Measurements from ENCODE around the gene CCKAR. TPM values are rescaled to one million over a fixed set of nuclear protein-coding genes. Genes with fewer than 3 reads are reported as not detected.

Gene CCKAR
- polyA plus RNA-seq, 6 donors from 2014 or later, result not detected

DNA sequence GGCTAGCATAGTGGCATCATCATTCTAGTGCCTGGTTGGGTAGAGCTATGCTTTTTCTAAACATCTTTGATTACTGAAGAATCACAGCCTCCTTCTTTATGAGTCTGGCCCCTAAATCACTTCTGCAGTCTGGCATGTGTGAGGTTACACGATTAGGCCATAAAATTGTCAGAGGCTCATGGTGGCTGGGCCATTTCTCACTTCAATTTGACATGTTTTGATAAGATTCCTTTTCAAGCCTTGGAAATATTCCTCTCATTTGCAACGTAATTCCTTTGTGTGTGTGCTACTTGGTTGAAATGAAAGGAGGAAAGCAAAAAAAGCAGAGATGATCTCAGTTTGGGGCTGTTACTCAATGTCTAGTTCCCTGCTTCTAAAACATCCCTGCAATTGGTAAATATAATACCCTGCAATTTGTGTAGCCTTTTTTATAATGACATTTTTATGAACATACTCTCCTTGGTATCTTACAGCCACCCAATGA lies 6.2 kb downstream of the CCKAR start:
- H3K36me3 Mint-ChIP-seq, result no peaks in the 10 kb centered on the region
- ATAC-seq (ENCODE audit: low read depth in 2 of 2) (no peak), DNase-seq (no peak)
- H3K9me3 Mint-ChIP-seq, result peaks cover 0 to 4% (median 0%) of the 10 kb centered on the region in 7 donors
- no peak overlapping the region for H3K4me3 Mint-ChIP-seq
- no peak overlapping the region for H3K27ac Mint-ChIP-seq
- H3K4me1 Mint-ChIP-seq, result no peaks in the 10 kb centered on the region
- H3K27me3 Mint-ChIP-seq, result peaks cover 6 to 14% (median 13%) of the 10 kb centered on the region in 3 donors

DNA sequence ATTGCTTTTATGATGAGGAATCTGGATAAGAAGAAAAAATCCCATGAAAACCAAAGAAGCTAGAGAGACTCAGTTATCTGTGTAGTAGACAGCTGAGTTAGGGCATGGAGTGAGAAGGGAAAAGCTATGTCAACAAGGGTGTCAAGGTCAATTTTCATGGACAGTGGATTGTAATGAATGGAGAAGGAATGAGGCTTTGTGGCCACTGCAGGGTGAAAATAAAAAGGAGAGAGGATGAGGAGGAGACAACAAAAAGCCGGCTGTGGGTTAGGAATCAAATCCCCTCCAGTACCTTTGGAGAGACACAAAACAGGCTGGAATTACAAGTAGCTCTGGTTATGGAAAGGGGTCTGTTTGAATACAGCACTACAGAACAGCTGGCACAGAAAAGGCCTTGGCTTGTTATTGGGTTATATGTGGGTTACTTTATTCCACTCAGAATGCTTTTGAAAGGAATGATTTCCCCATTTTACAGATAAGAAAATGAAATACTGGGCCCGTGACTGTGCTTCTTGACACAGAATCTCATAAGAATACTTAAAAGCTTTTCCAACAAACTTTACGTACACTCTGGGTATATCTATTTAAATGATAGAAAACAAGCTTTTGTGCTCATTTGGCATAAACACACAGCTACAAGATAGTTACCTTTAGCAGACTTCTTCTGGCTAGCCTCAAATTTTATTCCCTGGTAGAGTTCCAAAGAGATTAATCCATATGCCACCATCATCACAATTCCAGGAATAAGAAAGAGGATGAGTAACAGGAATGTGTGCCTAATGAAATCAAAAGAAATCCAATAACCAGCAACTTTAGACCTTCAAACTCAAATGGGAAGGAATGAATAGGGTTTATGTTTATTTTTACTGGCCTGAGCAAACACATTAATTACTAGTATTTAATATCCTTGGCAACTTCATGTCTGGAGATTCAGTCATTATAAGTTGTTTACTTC lies 7.5 kb downstream of the CCKAR start:
- Mint-ChIP-seq H3K27me3 (peaks cover 0 to 8% (median 0%) of the 10 kb centered on the region in 3 donors), H3K4me1 (no peaks in the 10 kb centered on the region), H3K36me3 (no peaks in the 10 kb centered on the region), H3K4me3 (no peak overlapping the region), H3K9me3 (peaks cover 0 to 4% (median 0%) of the 10 kb centered on the region in 7 donors), H3K27ac (no peak overlapping the region)
- no peak for ATAC-seq (ENCODE audit: low read depth in 2 of 2)
- DNase-seq, result no peak

DNA sequence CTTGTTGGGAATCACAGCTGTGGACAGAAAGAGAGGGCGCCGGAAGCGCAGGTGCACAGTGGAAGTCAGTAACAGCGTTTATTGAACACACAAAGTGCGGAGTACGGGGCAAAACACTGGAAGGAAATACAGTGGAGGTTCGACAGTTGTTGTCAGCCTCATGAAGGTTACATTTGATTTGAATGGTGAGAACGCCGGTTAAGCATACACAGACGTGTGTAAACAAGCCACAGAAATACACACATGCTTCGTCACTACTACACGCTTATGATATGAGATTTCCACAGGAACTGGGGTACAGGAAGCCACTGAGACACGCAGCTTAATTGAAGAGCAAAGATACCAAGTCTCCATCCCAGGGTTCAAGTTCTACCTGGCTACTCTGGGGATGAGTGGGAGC lies 12.0 kb downstream of the CCKAR start:
- Mint-ChIP-seq H3K27ac (no peak overlapping the region), H3K4me1 (no peaks in the 10 kb centered on the region), H3K4me3 (no peak overlapping the region), H3K9me3 (peaks cover 0 to 4% (median 0%) of the 10 kb centered on the region in 7 donors), H3K36me3 (no peaks in the 10 kb centered on the region), H3K27me3 (peaks cover 7 to 15% (median 8%) of the 10 kb centered on the region in 3 donors)
- ATAC-seq (ENCODE audit: low read depth in 2 of 2) (no peak), DNase-seq (no peak)

DNA sequence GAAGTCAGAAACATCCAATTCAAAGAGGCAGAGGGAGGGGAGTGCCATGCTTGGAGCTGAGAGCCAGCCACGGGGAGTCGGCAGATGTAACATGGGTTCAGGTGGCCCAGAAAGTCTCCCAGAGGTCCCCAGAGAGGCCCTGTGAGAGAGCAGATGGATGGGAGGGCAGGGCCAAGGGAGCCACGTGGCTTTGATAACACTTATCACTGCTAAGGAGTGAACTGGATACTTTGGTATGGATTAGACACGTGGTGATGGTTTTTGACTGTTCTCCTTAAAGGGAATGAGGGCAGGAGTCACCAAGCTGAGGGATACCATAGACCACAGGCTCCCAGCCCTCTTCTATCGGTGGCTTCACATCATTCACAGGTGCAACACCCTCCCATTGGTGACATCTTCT lies 13.7 kb downstream of the CCKAR start:
- H3K9me3 Mint-ChIP-seq, result peaks cover 0 to 3% (median 0%) of the 10 kb centered on the region in 7 donors
- no peak for ATAC-seq (ENCODE audit: low read depth in 2 of 2)
- peak overlapping the region in 1 of 6 donors; percentile 69 for H3K27ac Mint-ChIP-seq

DNA sequence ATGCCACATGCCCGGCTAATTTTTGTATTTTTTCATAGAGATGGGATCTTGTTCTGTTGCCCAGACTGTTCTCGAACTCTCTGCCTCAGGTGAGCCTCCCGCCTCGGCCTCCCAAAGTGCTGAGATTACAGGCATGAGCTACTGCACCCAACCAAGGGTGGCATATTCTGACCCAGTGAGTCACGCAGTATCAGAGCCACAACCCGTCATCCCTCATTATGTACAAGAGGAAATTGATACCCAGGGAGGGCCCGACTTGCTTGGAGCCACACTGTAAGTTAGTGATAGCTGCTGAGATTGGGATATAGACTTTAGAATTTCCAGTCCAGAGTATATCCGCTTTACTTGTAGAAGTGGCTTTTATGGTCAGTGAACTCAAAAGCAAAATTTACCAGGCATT lies 14.6 kb downstream of the CCKAR start:
- ATAC-seq (ENCODE audit: low read depth in 2 of 2), result no peak
- Mint-ChIP-seq H3K36me3 (no peaks in the 10 kb centered on the region), H3K9me3 (no peaks in the 10 kb centered on the region), H3K27me3 (peaks cover 18 to 30% (median 18%) of the 10 kb centered on the region in 3 donors), H3K27ac (no peak overlapping the region), H3K4me3 (no peak overlapping the region), H3K4me1 (no peaks in the 10 kb centered on the region)
- DNase-seq, result no peak

More for the DNA sequence above, 13.7 kb downstream of the CCKAR start:
- Mint-ChIP-seq H3K4me1 (no peaks in the 10 kb centered on the region), H3K4me3 (no peak overlapping the region), H3K36me3 (no peaks in the 10 kb centered on the region), H3K27me3 (peaks cover 15 to 24% (median 15%) of the 10 kb centered on the region in 3 donors)
- DNase-seq, result no peak

DNA sequence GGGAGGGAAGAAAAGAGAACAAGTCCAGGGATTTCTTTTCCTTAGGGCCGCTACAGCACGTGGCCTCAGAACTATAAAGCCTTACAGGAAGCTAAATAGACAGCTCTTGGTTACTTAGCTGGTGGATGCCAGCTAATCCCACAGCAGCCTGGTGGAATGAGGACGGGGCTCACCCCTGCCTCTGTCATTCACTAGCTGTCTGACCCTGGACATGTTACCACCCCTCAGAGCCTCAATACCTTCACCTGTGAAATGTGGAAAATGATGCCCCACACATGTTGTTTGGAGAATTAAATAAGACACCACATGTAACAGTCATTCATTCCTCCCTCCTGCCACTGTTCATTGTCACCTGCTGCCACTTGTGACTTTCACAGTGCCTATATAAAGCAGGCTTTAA lies 15.7 kb downstream of the CCKAR start:
- Mint-ChIP-seq H3K9me3 (peaks cover 0 to 2% (median 0%) of the 10 kb centered on the region in 7 donors), H3K4me3 (no peak overlapping the region), H3K27ac (no peak overlapping the region), H3K36me3 (no peaks in the 10 kb centered on the region), H3K27me3 (peaks cover 18 to 34% (median 23%) of the 10 kb centered on the region in 3 donors), H3K4me1 (no peaks in the 10 kb centered on the region)
- DNase-seq (no peak), ATAC-seq (ENCODE audit: low read depth in 2 of 2) (no peak)

DNA sequence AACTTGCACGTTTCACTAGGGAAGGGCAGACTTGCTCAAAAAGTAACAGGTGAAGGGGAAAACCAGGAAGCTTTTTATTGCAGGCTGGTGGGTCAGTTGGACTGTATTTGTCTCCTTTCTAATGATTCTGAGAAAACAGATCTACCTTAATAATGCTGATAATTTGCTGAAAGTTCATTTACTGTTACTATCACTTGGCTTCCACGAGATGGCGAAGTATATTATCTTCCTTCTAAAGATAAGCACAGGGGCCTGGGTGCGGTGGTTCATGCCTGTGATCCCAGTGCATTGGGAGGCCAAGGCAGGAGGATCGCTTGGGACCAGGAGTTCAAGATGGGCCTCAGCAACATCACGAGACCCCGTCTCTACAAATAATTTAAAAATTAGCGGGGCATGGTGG lies 16.4 kb downstream of the CCKAR start:
- H3K9me3 Mint-ChIP-seq, result peaks cover 0 to 8% (median 0%) of the 10 kb centered on the region in 7 donors
- H3K27me3 Mint-ChIP-seq, result peaks cover 18 to 34% (median 23%) of the 10 kb centered on the region in 3 donors
- H3K4me1 Mint-ChIP-seq, result no peaks in the 10 kb centered on the region
- no peak overlapping the region for H3K27ac Mint-ChIP-seq
- no peak for DNase-seq
- no peak for ATAC-seq (ENCODE audit: low read depth in 2 of 2)
- peaks cover 0 to 2% of the 10 kb centered on the region in 2 donors for H3K36me3 Mint-ChIP-seq
- peak overlapping the region in 1 of 8 donors; percentile 16 for H3K4me3 Mint-ChIP-seq

DNA sequence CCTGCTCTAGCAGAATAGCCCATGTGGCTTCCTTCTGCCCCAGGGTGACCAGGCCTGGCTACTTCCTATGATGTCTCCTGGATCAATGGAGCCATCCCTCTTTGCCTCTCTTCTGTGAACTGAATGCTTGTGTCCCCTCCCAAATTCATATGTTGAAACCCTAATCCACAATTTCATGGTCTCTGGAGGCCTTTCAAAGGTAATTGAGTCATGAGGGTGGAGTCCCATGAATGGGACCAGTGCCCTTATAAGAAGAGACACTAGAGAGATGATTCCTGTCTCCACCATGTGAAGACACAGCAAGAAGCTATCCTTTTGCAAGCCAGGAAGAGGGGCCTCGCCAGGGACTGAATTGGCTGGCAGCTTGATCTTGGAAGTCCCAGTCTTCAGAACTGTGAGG lies 18.4 kb downstream of the CCKAR start:
- no peaks in the 10 kb centered on the region for H3K4me1 Mint-ChIP-seq
- H3K36me3 Mint-ChIP-seq, result peaks cover 0 to 8% of the 10 kb centered on the region in 2 donors
- H3K9me3 Mint-ChIP-seq, result peaks cover 0 to 9% (median 0%) of the 10 kb centered on the region in 7 donors
- H3K27me3 Mint-ChIP-seq, result peaks cover 18 to 39% (median 31%) of the 10 kb centered on the region in 3 donors
- peak overlapping the region in 1 of 8 donors; percentile 26 for H3K4me3 Mint-ChIP-seq
- no peak for ATAC-seq (ENCODE audit: low read depth in 2 of 2)
- no peak for DNase-seq
- no peak overlapping the region for H3K27ac Mint-ChIP-seq

DNA sequence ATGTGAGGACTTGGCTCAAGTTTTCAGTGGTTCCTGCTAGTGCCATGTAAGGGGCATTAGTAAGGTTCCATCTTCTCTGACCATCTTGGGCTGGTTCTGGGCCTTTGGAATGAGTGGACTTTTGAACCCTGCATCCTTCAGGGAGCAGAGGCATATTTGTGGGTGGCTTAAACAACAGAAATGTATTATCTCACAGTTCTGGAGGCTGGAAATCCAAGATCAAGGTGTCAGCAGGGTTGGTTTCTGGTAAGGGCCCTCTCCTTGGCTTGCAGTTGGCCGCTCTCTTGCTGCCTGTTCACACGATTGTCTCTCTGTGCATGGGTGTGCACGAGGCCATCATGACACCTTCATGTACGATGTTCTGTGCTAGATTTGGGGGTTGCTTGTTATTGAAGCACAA lies 21.3 kb downstream of the CCKAR start:
- peaks cover 0 to 8% of the 10 kb centered on the region in 2 donors for H3K36me3 Mint-ChIP-seq

DNA sequence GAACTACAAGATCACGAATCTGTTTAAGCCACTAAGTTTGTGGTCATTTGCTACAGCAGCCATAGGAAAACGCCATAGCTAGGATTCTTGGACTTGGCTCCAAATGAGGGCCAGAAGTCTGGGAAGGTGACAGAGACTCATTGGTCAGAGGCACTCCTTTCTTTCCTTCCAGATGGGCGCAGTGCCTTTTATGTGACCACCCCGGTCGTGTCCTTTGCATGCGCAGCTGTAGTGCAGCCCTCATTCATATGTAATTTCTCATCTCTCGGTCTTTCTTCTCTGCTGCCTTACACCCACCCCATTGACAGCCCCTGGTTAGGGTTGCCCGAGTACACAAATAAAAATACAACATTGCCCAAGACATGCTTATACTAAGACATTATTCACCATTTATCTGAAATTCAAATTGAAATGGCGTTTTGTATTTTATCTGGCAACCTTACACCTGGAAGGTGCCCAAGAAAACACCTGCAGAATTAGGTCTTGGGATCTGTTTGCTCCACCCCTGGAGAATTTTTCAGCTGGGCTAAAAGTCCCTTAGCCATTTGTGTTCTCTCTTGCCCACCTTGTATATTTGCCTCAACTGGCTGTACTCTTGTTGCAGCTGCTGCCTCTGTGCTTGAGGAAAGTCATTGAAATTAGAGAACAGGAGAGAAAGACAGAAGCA lies 21.9 kb downstream of the CCKAR start:
- Mint-ChIP-seq H3K9me3 (peaks cover 0 to 9% (median 2%) of the 10 kb centered on the region in 7 donors), H3K4me3 (no peak overlapping the region), H3K27me3 (peaks cover 10 to 45% (median 44%) of the 10 kb centered on the region in 3 donors), H3K4me1 (no peaks in the 10 kb centered on the region), H3K36me3 (peaks cover 0 to 8% of the 10 kb centered on the region in 2 donors), H3K27ac (no peak overlapping the region)
- DNase-seq, result no peak
- no peak for ATAC-seq (ENCODE audit: low read depth in 2 of 2)

More for the DNA sequence above, 21.3 kb downstream of the CCKAR start:
- H3K4me3 Mint-ChIP-seq, result no peak overlapping the region
- no peaks in the 10 kb centered on the region for H3K4me1 Mint-ChIP-seq
- ATAC-seq (ENCODE audit: low read depth in 2 of 2), result no peak
- H3K27me3 Mint-ChIP-seq, result peaks cover 15 to 45% (median 41%) of the 10 kb centered on the region in 3 donors
- H3K27ac Mint-ChIP-seq, result no peak overlapping the region
- peaks cover 0 to 9% (median 0%) of the 10 kb centered on the region in 7 donors for H3K9me3 Mint-ChIP-seq
- DNase-seq, result no peak

DNA sequence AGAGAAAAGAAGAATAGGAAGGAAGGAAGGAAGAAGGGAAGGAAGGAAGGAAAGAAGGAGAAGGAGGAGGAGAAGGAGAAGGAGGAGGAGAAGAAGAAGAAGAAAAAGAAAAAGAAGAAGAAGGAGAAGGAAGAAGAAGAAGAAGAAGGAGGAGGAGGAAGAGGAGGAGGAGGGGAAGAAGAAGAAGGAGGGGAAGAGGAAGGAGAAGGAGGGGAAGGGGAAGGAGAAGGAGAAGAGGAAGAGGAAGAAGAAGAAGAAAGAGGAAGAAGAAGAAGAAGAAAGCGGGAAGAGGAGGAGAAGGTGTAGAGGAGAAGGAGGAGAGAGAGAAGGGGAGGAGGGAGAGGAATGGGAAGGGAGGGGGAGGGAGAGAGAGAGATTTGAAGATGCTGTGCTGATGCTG lies 22.6 kb downstream of the CCKAR start:
- no peak for ATAC-seq (ENCODE audit: low read depth in 2 of 2)
- H3K9me3 Mint-ChIP-seq, result peaks cover 0 to 9% (median 2%) of the 10 kb centered on the region in 7 donors
- H3K36me3 Mint-ChIP-seq, result peaks cover 0 to 8% of the 10 kb centered on the region in 2 donors
- H3K27me3 Mint-ChIP-seq, result peaks cover 10 to 45% (median 44%) of the 10 kb centered on the region in 3 donors
- no peak overlapping the region for H3K4me3 Mint-ChIP-seq
- peak overlapping the region in 1 of 6 donors; percentile 29 for H3K27ac Mint-ChIP-seq
- DNase-seq, result no peak
- no peaks in the 10 kb centered on the region for H3K4me1 Mint-ChIP-seq

DNA sequence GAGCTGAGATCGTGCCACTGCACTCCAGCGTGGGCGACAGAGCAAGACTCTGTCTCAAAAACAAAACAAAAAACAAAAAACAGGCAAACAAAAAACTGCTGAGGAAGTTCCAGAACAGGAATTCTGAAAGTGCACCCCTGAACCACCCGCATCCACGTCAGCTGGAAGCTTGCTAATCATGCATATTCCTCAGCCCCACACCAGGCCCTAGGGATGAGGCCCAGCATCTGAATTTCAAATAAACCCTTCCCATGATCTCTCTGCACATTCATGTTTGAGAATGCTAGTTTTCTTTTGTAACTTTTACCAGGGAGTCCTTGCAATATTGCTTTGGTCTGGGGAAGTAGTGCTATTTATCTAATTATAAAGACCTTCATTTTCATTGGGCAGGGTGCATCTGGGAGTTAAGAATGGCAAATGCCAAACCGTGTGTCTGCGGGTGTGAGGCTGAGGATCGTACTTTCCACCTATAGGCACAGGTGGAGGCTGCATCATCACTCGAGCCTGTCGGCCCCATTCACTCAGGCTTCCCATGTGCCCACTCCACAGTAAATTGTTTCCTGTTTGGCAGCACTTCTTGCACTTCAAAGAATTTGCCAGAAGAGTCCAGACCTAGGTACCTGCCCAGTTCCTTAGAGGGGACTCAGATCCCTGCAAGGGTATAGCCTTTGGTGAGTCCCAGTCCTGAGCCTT lies 23.6 kb downstream of the CCKAR start:
- Mint-ChIP-seq H3K27me3 (peaks cover 3 to 39% (median 37%) of the 10 kb centered on the region in 3 donors), H3K27ac (no peak overlapping the region), H3K4me3 (no peak overlapping the region), H3K4me1 (peaks cover 0 to 3% (median 0%) of the 10 kb centered on the region in 3 donors), H3K36me3 (peaks cover 0 to 8% of the 10 kb centered on the region in 2 donors), H3K9me3 (peaks cover 0 to 9% (median 2%) of the 10 kb centered on the region in 7 donors)
- no peak for DNase-seq
- ATAC-seq (ENCODE audit: low read depth in 2 of 2), result no peak

Measured in naive B cell (primary cell).